Fibroblast of mammary gland (primary cell): ENCODE measurements around the gene BARD1.

Experiments
- DNase-seq: peaks from one replicate; pipeline ENCODE4 v3.0.0-alpha.2; 2010; ENCODE audit warnings: low read depth
- H3K4me3 ChIP-seq: 2 replicates; pipeline ENCODE4 v1.5.1; 2011; ENCODE audit warnings: low read depth, mild to moderate bottlenecking, low read length, moderate library complexity; ENCODE audit not compliant: control insufficient read depth
- TF ChIP-seq, protein P1 (sequence below): conservative IDR thresholded peaks from 2 replicates; pipeline ENCODE4 v1.5.1; 2011; ENCODE audit warnings: low read depth, low read length, inconsistent platforms; ENCODE audit not compliant: control insufficient read depth, insufficient read depth

BARD1 gene

DNA sequence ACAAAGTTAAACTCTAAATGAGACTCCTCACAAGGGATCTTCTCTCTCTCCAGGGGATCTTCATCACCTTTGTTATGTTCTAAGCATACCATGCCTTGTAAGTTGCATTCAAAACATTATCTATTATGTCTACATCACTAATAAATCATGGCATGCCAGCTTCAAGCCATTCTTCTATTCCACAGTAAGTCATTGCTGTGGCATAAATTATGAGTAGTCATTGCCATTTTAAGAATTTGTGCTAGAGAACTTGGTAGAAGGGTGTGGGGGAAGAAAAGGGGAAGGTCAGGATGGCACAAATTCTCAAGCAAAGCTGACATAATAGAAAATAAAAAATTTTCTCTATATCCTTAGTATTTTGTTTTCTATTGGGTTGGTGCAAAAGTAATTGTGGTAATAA, 33.5 kb downstream of the BARD1 start:
- TF ChIP-seq, protein P1, sequence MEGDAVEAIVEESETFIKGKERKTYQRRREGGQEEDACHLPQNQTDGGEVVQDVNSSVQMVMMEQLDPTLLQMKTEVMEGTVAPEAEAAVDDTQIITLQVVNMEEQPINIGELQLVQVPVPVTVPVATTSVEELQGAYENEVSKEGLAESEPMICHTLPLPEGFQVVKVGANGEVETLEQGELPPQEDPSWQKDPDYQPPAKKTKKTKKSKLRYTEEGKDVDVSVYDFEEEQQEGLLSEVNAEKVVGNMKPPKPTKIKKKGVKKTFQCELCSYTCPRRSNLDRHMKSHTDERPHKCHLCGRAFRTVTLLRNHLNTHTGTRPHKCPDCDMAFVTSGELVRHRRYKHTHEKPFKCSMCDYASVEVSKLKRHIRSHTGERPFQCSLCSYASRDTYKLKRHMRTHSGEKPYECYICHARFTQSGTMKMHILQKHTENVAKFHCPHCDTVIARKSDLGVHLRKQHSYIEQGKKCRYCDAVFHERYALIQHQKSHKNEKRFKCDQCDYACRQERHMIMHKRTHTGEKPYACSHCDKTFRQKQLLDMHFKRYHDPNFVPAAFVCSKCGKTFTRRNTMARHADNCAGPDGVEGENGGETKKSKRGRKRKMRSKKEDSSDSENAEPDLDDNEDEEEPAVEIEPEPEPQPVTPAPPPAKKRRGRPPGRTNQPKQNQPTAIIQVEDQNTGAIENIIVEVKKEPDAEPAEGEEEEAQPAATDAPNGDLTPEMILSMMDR: no peak
- DNase-seq: no peak
- no peak overlapping the region for H3K4me3 ChIP-seq

DNA sequence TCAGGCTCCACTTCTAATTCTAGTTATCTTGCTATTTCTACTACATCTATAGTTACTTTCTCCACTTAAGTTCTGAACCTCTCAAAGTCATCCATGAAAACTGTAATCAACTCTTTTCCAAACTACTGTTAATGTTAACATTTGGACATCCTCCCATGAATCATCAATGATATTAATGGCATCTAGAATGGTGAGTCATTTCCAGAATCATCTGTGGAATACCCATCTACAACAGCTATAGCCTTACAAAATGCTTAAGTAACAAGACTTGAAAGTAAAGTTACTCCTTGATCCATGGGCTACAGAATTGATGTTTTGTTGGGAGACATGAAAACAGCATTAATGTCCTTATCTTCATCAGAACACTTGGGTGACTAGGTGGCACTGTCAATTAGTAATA, 35.4 kb downstream of the BARD1 start:
- TF ChIP-seq, protein P1: no peak
- no peak overlapping the region for H3K4me3 ChIP-seq
- DNase-seq: peak; percentile 77

DNA sequence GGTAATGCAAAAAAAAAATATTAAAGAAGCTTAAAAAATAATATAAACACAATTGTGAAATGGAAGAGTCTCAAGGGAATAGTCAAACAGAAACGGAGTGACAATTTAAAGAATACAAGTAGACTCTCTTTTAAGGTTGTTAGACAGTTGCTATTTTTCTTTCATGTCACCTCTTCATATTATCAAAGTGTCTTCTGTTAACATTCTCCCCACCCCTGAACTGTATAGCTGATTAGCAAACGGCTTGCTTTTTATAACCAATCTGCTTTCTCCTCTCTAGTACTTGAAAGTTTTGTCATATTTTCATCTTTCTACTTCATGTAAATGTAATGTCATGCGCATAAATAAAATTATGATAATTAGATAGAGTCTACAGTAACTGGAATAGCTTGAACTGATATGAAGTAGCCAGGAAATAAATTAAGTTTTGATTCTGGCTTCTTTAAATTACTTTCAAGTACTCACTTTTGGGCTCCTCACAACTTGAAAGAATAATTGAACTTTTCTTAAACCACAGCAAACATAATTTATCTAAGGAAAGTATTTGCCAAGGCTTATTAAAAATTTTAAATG, 37.0 kb downstream of the BARD1 start:
- no peak overlapping the region for H3K4me3 ChIP-seq
- TF ChIP-seq, protein P1: no peak
- no peak for DNase-seq

DNA sequence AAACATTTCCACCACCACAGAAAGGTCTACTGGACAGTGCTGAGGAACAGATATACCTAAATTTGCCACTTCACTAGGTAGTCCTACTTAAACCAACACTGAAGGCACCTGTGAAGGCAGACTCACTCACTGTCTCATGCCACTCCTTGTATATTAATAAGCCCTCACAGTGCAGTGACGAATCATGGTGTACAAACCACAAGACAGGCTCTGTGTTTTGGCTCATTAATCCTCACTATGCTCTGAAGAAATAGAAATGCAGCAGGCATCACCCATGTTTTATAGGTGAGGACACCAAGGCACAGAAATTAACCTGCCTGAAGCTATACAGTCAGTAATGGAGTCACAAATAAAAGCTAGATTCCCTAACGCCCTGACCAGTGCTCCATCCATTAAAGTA, 44.3 kb downstream of the BARD1 start:
- H3K4me3 ChIP-seq: no peak overlapping the region
- DNase-seq: no peak
- TF ChIP-seq, protein P1: no peak

DNA sequence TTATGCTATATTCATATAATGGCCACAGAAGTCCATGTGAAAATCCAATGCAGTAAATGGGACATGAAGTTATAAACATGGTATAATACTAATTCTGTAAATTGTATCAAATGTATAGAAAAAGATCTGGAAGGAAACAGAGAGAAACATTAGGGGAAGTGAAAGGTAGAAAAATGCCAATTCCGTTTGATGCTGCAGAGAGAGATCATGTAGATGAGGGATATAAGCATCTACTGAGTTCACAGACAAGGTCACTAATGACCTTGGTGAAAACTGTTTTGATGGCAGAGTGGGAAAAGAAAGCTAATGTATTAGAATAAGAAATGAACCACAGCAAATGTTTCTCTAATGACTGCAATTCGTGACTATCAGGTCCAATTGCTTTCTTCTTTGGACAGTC, 56.0 kb downstream of the BARD1 start:
- no peak overlapping the region for H3K4me3 ChIP-seq
- TF ChIP-seq, protein P1: no peak

DNA sequence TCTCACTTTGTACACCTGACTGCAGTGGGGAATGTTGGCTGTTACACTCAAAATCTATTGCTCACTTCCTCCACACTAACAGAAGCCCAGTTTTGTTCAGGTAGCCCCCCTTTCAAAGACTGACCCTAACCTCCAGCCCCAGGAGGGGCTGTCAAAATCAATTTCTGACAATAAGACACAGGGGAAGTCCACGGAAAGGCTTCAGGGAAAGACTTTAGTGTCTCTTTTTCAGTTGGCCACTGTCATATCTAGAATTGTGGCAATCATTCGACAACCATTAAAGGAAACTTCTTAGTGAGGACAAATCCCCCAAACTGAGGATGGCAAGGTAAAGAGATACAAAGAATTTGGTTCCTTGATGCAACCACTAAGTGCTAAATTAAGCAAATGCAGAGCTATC, 59.0 kb downstream of the BARD1 start:
- TF ChIP-seq, protein P1: no peak
- DNase-seq: no peak
- no peak overlapping the region for H3K4me3 ChIP-seq

More for the DNA sequence above, 56.0 kb downstream of the BARD1 start:
- DNase-seq: no peak

DNA sequence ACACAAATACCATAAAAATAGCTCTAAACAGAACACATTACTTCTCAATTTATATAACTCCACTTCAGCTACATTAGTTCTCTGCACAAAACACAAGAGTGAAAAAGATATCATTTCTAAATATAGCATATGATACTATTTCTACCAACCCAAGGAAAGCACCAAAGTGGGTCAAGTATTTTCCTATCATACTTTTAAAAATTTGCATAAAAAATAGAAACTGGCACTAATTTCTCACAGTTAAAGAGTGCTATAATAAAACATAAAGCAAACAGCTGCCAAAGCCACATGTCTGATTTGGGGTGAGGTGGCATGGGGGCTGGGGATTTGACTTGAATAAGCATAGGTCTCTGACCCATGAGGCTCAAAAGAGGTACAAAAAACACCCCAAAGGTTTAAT, 61.5 kb downstream of the BARD1 start:
- no peak for DNase-seq
- TF ChIP-seq, protein P1: no peak
- H3K4me3 ChIP-seq: no peak overlapping the region
